HEK293 (cell line): ENCODE data around the gene PTGES2.

Experiments used
- TRIM28 ChIP-seq: IDR thresholded peaks from 2 replicates; pipeline ENCODE4 v1.6.1; 2011; ENCODE audit warnings: low read length, control low read depth, borderline replicate concordance
- ZNF292 ChIP-seq: fragments of 450-650 bp; formaldehyde crosslinking; IDR thresholded peaks from 2 replicates; pipeline ENCODE4 v1.5.1; 2016; ENCODE audit warnings: low read depth, missing biosample characterization, missing genetic modification characterization, borderline replicate concordance
- ZNF302 ChIP-seq: fragments of 450-650 bp; formaldehyde crosslinking; IDR thresholded peaks from 2 replicates; pipeline ENCODE4 v1.5.1; 2016; ENCODE audit warnings: missing biosample characterization, missing genetic modification characterization, low read depth
- ZNF580 ChIP-seq: fragments of 450-650 bp; formaldehyde crosslinking; IDR thresholded peaks from 2 replicates; pipeline ENCODE4 v1.5.1; 2016; ENCODE audit warnings: missing biosample characterization, missing genetic modification characterization
- ZNF791 ChIP-seq: fragments of 450-650 bp; formaldehyde crosslinking; IDR thresholded peaks from 2 replicates; pipeline ENCODE4 v1.5.1; 2016; ENCODE audit warnings: missing biosample characterization, missing genetic modification characterization
- TF ChIP-seq, protein P1 (sequence below): fragments of 450-650 bp; formaldehyde crosslinking; IDR thresholded peaks from 2 replicates; pipeline ENCODE4 v1.5.1; 2016; ENCODE audit warnings: missing biosample characterization, missing genetic modification characterization

- TF ChIP-seq ZNF292 (tag by site-specific recombination) (no peak), ZNF302 (tag by site-specific recombination) (no peak), ZNF791 (tag by site-specific recombination) (no peak), ZNF580 (tag by site-specific recombination) (no peak), TRIM28 (no peak)
- TF ChIP-seq, protein P1, sequence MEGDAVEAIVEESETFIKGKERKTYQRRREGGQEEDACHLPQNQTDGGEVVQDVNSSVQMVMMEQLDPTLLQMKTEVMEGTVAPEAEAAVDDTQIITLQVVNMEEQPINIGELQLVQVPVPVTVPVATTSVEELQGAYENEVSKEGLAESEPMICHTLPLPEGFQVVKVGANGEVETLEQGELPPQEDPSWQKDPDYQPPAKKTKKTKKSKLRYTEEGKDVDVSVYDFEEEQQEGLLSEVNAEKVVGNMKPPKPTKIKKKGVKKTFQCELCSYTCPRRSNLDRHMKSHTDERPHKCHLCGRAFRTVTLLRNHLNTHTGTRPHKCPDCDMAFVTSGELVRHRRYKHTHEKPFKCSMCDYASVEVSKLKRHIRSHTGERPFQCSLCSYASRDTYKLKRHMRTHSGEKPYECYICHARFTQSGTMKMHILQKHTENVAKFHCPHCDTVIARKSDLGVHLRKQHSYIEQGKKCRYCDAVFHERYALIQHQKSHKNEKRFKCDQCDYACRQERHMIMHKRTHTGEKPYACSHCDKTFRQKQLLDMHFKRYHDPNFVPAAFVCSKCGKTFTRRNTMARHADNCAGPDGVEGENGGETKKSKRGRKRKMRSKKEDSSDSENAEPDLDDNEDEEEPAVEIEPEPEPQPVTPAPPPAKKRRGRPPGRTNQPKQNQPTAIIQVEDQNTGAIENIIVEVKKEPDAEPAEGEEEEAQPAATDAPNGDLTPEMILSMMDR (tag by site-specific recombination), result no peak
These were observed 39.1 kb downstream of the PTGES2 start for GRCh38 chr9:128088253-128088945.
